Measurements from ENCODE around the gene NFE2L2.

DNA sequence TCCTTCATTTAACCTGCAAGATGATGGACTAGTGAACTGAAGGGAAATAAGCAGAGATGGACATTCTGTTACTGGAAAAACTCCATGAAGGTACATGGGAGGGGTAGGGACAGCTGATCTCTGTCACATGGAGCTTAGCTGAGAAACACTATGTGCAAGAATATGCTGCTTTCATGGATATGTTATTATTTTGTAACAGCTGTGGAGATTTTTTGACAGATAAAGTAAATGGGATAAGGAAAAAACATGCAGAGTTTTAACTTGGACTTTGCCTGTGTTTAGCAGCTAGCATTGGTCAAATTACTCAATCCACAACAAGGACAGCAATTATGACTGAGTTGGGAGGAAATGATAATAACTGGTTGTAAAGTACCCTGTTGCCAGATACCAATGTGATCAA, 80.7 kb downstream of the NFE2L2 start:
- TF ChIP-seq, protein P1, sequence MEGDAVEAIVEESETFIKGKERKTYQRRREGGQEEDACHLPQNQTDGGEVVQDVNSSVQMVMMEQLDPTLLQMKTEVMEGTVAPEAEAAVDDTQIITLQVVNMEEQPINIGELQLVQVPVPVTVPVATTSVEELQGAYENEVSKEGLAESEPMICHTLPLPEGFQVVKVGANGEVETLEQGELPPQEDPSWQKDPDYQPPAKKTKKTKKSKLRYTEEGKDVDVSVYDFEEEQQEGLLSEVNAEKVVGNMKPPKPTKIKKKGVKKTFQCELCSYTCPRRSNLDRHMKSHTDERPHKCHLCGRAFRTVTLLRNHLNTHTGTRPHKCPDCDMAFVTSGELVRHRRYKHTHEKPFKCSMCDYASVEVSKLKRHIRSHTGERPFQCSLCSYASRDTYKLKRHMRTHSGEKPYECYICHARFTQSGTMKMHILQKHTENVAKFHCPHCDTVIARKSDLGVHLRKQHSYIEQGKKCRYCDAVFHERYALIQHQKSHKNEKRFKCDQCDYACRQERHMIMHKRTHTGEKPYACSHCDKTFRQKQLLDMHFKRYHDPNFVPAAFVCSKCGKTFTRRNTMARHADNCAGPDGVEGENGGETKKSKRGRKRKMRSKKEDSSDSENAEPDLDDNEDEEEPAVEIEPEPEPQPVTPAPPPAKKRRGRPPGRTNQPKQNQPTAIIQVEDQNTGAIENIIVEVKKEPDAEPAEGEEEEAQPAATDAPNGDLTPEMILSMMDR (IDR thresholded peaks at IDR 0.05): no peak
- TF ChIP-seq ZFX (IDR thresholded peaks at IDR 0.05; ENCODE audit: borderline replicate concordance): no peak

Measured in 22Rv1 (cell line).